LNCaP clone FGC (cell line): ENCODE data around the gene ATG5.

Source experiments
- DNase-seq: peaks from one replicate; pipeline ENCODE4 v3.0.0-alpha.2; 2011; ENCODE audit warnings: low read depth
- H3K4me3 ChIP-seq: 2 replicates; pipeline ENCODE4 v1.5.1; 2011; ENCODE audit warnings: mild to moderate bottlenecking, low read depth, low read length, control low read depth
- CTCF ChIP-seq: IDR thresholded peaks from 2 replicates; pipeline ENCODE4 v1.5.1; 2012; ENCODE audit warnings: mild to moderate bottlenecking; ENCODE audit not compliant: control insufficient read depth, insufficient read depth; ENCODE audit errors: extremely low read depth

ATG5 gene

GRCh38 chr6:106134906-106135634, 190.5 kb downstream of the ATG5 start:
- DNase-seq, result no peak
- H3K4me3 ChIP-seq, result no peak overlapping the region
- no peak for TF ChIP-seq CTCF
